GM21526 (cell line): ENCODE measurements around the gene FGF12.

Source experiments
- ATAC-seq: cut with Tn5 transposase; IDR thresholded peaks from one replicate; pipeline ENCODE4 v1.9.1; 2021; ENCODE audit warnings: moderate library complexity; ENCODE audit not compliant: unreplicated experiment, low FRiP score

The FGF12 gene

DNA sequence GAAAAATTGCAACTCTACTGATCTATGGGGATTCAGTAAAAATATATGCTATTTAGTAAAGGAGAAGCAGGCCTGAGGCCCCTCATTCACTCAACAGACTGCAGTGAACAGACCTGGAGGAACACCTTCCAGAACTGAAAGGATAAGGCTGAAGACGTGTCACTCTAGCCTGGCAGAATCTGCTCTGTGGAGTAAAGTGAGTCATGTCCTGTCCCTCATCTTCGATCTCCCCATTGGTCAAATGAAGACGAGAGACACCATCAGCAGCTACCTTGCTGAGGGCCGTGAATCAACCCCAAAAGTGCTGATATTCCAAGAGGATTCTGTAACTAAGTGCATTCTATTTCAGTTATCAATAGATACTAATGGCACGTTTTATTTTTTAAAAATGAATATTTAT is 359.7 kb downstream of the FGF12 start:
- ATAC-seq = no peak

GRCh38 chr3:192366916-192367315 is 360.4 kb downstream of the FGF12 start:
- ATAC-seq = no peak

DNA sequence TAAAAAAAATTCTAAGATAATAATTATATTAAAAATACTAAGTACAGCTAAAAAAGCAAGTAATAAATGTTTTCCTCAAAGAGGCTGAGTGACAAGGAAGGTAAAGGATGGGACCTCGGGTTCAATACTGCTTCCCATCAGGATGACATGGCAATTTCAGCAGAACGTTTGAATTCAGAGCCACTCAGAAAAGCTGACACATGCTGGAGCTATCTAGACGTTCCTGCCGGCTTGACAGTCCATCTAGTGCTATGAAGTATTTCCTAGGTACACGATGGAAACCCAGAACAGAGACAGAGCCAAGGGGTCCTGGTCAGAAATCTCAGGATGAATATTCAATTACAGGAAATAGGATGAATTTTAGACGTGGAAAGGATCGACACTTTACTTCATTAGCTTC is 361.8 kb downstream of the FGF12 start:
- ATAC-seq = no peak

DNA sequence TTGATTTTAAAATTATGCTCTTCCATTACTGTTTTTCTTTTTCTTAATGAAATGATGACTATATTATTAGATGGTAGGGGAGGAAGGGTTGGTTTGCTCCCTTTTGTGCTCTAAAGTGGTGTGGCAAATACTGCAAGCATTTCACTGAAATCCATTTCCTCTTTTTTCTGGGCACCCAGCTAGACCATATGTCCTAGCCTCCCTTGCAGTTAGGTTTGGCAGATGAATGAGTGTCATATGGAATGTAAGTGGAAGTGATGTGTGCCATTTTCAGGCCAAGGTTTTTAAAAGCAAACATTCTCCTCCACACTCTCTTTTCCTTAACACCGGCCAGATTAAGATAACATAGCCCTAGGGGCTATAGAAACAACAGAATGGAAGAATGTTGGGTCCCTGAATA is 363.0 kb downstream of the FGF12 start:
- ATAC-seq = no peak

DNA sequence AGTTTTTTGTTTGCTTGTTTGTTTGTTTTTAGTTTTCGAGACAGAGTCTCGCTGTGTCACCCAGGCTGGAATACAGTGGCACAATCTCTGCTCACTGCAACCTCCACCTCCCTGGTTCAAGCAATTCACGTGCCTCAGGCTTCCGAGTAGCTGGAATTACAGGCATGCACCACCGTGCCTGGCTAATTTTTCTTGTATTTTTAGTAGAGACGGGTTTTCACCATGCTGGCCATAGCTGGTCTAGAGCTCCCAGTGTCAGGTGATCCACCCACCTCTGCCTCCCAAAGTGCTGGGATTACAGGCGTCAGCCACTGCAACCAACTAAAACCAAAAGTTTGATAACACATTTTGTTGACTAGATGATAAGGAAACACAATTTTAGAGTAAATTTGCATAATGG is 372.7 kb downstream of the FGF12 start:
- no peak for ATAC-seq

GRCh38 chr3:192352142-192352541 is 375.2 kb downstream of the FGF12 start:
- no peak for ATAC-seq

GRCh38 chr3:192351441-192351840 is 375.9 kb downstream of the FGF12 start:
- no peak for ATAC-seq

GRCh38 chr3:192340031-192340430 is 387.3 kb downstream of the FGF12 start:
- no peak for ATAC-seq

- ATAC-seq = no peak
These were observed 388.1 kb downstream of the FGF12 start for GRCh38 chr3:192339214-192339613.

- no peak for ATAC-seq
These were observed 391.1 kb downstream of the FGF12 start for GRCh38 chr3:192336286-192336685.

GRCh38 chr3:192332386-192333291 is 394.7 kb downstream of the FGF12 start:
- ATAC-seq = no peak

DNA sequence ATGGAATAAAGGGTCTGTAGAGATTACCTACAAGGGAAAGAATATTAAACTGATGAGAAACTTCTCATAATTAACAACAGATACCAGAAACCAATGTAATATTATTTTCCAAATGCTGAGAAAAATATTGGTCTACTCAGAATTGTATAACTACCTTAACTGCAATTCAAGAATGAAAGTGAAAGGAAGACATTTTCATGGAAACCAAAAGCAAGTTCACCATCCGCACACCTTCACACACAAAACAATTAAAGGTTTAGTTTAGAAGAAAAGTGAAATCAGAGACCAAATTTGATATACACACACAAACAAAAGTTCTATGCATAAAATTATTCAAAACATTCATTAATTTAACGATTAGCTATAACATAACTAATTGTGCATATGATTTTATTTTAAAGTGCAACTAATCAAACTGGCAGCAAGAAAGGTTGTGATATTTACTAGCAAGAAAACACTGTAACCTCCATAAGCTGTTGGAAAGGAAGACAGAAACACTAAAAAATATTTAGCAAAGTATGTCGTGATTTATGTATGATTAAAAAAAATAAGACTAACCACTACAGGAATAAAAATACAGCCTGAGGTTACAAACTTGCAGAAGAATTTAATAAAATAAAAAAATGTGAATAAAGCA is 395.5 kb downstream of the FGF12 start:
- no peak for ATAC-seq

GRCh38 chr3:192326656-192327055 is 400.7 kb downstream of the FGF12 start:
- ATAC-seq = no peak

DNA sequence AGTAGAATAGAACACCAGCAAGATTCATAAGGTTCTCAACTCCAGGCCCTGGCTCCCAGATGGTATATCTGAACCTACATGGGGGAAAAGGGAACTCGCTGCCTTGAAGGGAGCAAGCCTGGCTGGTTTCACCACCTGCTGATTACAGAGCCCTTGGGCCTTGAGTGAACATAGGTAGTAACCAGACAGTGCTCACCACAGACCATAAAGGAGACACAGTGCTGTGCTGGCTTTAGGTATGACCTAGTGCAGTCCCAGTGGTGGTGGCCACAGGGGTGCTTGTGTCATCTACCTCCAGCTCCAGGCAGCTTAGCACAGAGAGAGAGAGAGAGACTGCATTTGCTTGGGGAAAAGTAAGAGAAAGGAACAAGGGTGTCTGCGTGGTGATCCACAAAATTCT is 409.8 kb downstream of the FGF12 start:
- no peak for ATAC-seq

GRCh38 chr3:192313605-192314004 is 413.7 kb downstream of the FGF12 start:
- ATAC-seq = no peak

DNA sequence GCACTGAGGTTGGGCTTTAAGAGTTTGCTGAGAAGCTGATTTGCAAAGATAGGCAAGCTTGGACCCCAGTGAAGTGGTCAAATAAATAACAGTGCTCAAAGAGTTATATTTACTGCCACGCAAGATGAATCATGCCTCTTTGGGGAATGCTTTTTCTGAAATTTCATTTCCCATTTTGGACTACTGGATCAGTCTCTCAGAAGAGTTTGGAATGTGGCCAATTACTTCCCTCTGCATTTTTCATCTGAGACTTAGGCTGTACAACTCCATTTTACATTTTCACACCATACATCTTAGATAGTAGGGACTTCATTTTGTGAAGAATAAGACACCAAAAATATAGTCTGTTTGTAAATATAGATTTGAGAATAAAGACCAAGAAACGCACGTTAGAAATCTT is 419.7 kb downstream of the FGF12 start:
- no peak for ATAC-seq

DNA sequence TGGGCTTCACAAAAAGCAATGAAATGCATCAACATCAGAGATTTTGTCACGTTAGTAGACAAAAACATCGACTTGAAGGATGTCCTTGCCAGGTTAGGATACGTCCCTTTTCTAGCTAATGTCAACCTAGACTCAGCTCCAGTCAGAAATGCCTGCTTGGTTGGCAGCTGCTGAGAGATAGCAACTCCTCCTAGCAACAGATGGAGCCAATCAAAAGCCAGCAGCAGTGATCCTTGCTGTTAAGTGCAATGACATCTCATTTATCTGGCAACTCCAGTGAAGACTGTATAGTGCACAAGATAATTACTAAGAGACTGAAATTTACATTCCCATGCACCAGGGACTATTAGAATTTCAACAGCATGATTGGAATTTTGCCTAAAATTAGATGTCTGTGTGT is 424.1 kb downstream of the FGF12 start:
- no peak for ATAC-seq

DNA sequence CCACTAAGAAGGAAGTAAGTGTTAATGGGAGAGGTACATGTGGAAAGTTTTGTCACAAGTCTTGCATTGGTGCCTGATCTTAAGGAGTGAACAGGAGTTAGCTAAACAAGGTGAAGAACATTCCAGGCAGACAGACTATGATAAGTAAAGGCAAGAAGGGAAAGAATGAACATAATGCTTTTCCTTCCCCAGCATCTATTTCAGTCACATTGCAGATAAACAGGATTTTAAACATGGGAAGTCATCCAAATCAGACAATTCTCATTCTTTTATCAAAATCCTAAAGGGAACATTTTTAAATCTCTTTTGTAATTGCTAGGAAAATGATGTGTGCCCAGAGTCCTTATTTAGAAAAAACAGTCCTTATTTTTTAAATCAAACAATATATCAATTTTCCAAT is 424.6 kb downstream of the FGF12 start:
- no peak for ATAC-seq

DNA sequence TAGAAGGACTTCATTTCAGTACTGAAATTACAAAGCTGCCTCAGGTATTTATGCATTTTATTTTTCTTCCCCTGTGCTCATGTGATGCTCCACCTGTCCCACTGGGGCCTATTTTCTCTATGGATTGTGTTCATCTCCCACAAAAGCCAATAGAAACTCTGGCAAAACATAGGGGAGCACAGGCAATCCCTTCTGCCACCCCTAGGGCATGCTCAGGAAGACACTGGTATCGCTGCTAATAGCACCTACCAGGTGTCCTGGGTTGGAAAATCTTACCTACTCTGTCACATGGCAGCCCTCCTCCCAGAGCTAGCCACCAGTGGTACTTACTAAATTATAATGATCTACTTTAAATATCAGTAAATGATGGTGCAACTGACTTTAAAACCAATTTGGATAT is 427.4 kb downstream of the FGF12 start:
- ATAC-seq = no peak

GRCh38 chr3:192296845-192297244 is 430.5 kb downstream of the FGF12 start:
- ATAC-seq = no peak

DNA sequence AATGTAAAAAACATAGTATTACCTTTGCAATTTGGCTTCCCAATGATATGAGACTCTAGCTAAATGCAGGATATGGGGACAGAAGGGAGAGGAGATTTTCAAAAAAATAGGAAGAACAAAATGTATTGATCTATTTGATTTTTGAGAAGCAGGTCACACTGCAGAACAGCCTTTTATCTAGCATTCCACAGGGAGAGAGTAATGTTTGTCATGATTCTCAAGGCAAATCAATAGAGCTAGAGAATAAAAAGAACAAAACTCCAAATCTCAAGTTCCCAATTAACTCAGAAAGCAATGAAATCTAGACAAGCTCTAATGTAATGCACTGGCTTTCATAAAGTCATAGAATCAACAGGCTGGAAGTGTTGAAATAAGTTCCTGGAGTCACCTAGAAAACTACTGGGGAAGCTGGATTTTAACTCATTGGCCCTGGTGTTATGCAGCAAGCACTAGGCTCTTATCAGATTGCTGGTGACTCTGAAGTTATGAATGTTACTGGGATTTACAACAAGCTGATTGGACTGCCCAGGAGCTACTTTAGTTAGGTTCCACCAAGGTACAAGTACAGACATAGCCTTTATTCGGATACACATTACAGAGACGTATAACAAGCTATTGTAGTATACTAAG is 442.8 kb downstream of the FGF12 start:
- no peak for ATAC-seq
